HepG2 (cell line): Measurements from ENCODE around the gene AEBP1. TPM values are rescaled to one million over a fixed set of nuclear protein-coding genes. Genes with fewer than 3 reads are reported as not detected.

Source experiments
- EHMT2 ChIP-seq: fragments of 200-600 bp; sonication (generic); IDR thresholded peaks from 2 replicates; pipeline ENCODE4 v1.7.0; 2017; ENCODE audit warnings: antibody characterized with exemption, low read depth, low read length, borderline replicate concordance
- FOXC1 ChIP-seq: sonication (generic); formaldehyde crosslinking; IDR thresholded peaks from 2 replicates; pipeline ENCODE4 v1.8.0; 2022; ENCODE audit warnings: mild to moderate bottlenecking, missing genetic modification reagents, borderline replicate concordance
- FOXK1 ChIP-seq: sonication (generic); formaldehyde crosslinking; IDR thresholded peaks from 2 replicates; pipeline ENCODE4 v1.4.0; 2020; ENCODE audit warnings: low read depth, missing genetic modification reagents, borderline replicate concordance
- JUND ChIP-seq: sonication (generic); formaldehyde crosslinking; IDR thresholded peaks from 2 replicates; pipeline ENCODE4 v1.8.0; 2022; ENCODE audit warnings: mild to moderate bottlenecking, missing genetic modification reagents
- MIER3 ChIP-seq: IDR thresholded peaks from 2 replicates; pipeline ENCODE4 v1.6.1; 2016; ENCODE audit warnings: missing compliant biosample characterization, borderline replicate concordance
- NR0B2 ChIP-seq: sonication (generic); formaldehyde crosslinking; IDR thresholded peaks from 2 replicates; pipeline ENCODE4 v1.4.0; 2020; ENCODE audit warnings: mild to moderate bottlenecking, missing genetic modification reagents
- PHF20 ChIP-seq: sonication (generic); formaldehyde crosslinking; IDR thresholded peaks from 2 replicates; pipeline ENCODE4 v1.5.0; 2020; ENCODE audit warnings: mild to moderate bottlenecking, missing genetic modification reagents
- RAD21 ChIP-seq: fragments of 450-650 bp; formaldehyde crosslinking; IDR thresholded peaks from 2 replicates; pipeline ENCODE4 v1.5.0; 2020; ENCODE audit warnings: mild to moderate bottlenecking
- ZBTB20 ChIP-seq: sonication (generic); formaldehyde crosslinking; IDR thresholded peaks from 2 replicates; pipeline ENCODE4 v1.8.1; 2023; ENCODE audit warnings: missing genetic modification reagents, low read depth, mild to moderate bottlenecking, borderline replicate concordance
- ZGPAT ChIP-seq: IDR thresholded peaks from 2 replicates; pipeline ENCODE4 v1.6.1; 2016; ENCODE audit warnings: mild to moderate bottlenecking
- ZNF333 ChIP-seq: sonication (generic); formaldehyde crosslinking; IDR thresholded peaks from 2 replicates; pipeline ENCODE4 v1.4.0; 2020; ENCODE audit warnings: mild to moderate bottlenecking, missing genetic modification reagents, borderline replicate concordance
- ZNF367 ChIP-seq: sonication (generic); formaldehyde crosslinking; IDR thresholded peaks from 2 replicates; pipeline ENCODE4 v1.4.0; 2020; ENCODE audit warnings: missing genetic modification reagents, borderline replicate concordance
- ZNF432 ChIP-seq: sonication (generic); formaldehyde crosslinking; IDR thresholded peaks from 2 replicates; pipeline ENCODE4 v1.5.0; 2020; ENCODE audit warnings: missing genetic modification reagents, mild to moderate bottlenecking, borderline replicate concordance
- ZNF512 ChIP-seq: sonication (generic); formaldehyde crosslinking; IDR thresholded peaks from 2 replicates; pipeline ENCODE4 v1.4.0; 2020; ENCODE audit warnings: mild to moderate bottlenecking, missing genetic modification reagents
- ZNF639 ChIP-seq: conservative IDR thresholded peaks from 2 replicates; pipeline ENCODE4 v1.6.1; 2018; ENCODE audit warnings: missing genetic modification reagents
- polyA plus RNA-seq, 8 experiments: library from polyadenylated mRNA; depleted of rRNA in 3 of 8; stranded (reverse) in 7 of 8; unstranded in 1 of 8; fragments of >200 nt; fragmentation: Illumina TruSeq in 4 of 8; extraction: Trizol in 4 of 8; gene quantifications; 2 replicates each; pipeline versions ENCODE4 v1.2.1 to v1.2.3, GENCODE V29; 2011 to 2016; ENCODE audit warnings: low read depth in 4 of 8, missing spikeins in 1 of 8, mixed read lengths in 1 of 8; ENCODE audit not compliant: insufficient read depth in 1 of 8
- total RNA-seq, 5 experiments: library from RNA; depleted of rRNA; stranded (reverse); fragments of >200 nt; fragmentation: Illumina TruSeq; extraction: Trizol; gene quantifications; 2 replicates each; pipeline ENCODE4 v1.2.3, GENCODE V29; 2016; ENCODE audit warnings: low read depth in 1 of 5
- TF ChIP-seq, protein P1 (sequence below): sonication (generic); formaldehyde crosslinking; conservative IDR thresholded peaks from 2 replicates; pipeline ENCODE4 v1.4.0; 2020; ENCODE audit warnings: missing genetic modification reagents
- TF ChIP-seq, protein P2 (sequence below): sonication (generic); formaldehyde crosslinking; IDR thresholded peaks from 2 replicates; pipeline ENCODE4 v1.8.1; 2022; ENCODE audit warnings: mild to moderate bottlenecking, missing genetic modification reagents
- TF ChIP-seq, protein P3 (sequence below): sonication (generic); formaldehyde crosslinking; IDR thresholded peaks from 2 replicates; pipeline ENCODE4 v1.8.0; 2023; ENCODE audit warnings: mild to moderate bottlenecking, missing genetic modification reagents

Gene AEBP1
- total and polyA plus RNA-seq, 2 of the 13 experiments (the other 11 are each of a cell fraction or from before 2014, with no cell fraction given): 0.22 to 0.55 TPM

GRCh38 chr7:44123190-44124003 is 19.3 kb downstream of the AEBP1 start, which contains the start of gene POLD2 (continued):
- TF ChIP-seq ZGPAT (CRISPR knock-in tag) (peak; percentile 76; the same call in 1 of the 2 replicates), JUND (CRISPR knock-in tag) (no peak), FOXK1 (CRISPR knock-in tag) (0 out of 2 replicates have a peak, but pooled peaks have one; percentile 24), ZNF512 (CRISPR knock-in tag) (no peak), NR0B2 (CRISPR knock-in tag) (peak; percentile 88), ZNF432 (CRISPR knock-in tag) (no peak), PHF20 (CRISPR knock-in tag) (peak; percentile 80), RAD21 (peak; percentile 47), EHMT2 (no peak), ZNF639 (CRISPR knock-in tag) (no peak), ZNF333 (CRISPR knock-in tag) (peak; percentile 70; the same call in 1 of the 2 replicates), ZBTB20 (no peak), FOXC1 (CRISPR knock-in tag) (peak; percentile 65; the same call in 1 of the 2 replicates), ZNF367 (no peak), MIER3 (no peak)
- TF ChIP-seq, protein P1, sequence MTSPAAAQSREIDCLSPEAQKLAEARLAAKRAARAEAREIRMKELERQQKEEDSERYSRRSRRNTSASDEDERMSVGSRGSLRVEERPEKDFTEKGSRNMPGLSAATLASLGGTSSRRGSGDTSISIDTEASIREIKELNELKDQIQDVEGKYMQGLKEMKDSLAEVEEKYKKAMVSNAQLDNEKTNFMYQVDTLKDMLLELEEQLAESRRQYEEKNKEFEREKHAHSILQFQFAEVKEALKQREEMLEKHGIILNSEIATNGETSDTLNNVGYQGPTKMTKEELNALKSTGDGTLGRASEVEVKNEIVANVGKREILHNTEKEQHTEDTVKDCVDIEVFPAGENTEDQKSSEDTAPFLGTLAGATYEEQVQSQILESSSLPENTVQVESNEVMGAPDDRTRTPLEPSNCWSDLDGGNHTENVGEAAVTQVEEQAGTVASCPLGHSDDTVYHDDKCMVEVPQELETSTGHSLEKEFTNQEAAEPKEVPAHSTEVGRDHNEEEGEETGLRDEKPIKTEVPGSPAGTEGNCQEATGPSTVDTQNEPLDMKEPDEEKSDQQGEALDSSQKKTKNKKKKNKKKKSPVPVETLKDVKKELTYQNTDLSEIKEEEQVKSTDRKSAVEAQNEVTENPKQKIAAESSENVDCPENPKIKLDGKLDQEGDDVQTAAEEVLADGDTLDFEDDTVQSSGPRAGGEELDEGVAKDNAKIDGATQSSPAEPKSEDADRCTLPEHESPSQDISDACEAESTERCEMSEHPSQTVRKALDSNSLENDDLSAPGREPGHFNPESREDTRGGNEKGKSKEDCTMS (CRISPR knock-in tag): no peak
- TF ChIP-seq, protein P2, sequence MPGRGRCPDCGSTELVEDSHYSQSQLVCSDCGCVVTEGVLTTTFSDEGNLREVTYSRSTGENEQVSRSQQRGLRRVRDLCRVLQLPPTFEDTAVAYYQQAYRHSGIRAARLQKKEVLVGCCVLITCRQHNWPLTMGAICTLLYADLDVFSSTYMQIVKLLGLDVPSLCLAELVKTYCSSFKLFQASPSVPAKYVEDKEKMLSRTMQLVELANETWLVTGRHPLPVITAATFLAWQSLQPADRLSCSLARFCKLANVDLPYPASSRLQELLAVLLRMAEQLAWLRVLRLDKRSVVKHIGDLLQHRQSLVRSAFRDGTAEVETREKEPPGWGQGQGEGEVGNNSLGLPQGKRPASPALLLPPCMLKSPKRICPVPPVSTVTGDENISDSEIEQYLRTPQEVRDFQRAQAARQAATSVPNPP (CRISPR knock-in tag): peak; percentile 52; the same call in 1 of the 2 replicates
- TF ChIP-seq, protein P3, sequence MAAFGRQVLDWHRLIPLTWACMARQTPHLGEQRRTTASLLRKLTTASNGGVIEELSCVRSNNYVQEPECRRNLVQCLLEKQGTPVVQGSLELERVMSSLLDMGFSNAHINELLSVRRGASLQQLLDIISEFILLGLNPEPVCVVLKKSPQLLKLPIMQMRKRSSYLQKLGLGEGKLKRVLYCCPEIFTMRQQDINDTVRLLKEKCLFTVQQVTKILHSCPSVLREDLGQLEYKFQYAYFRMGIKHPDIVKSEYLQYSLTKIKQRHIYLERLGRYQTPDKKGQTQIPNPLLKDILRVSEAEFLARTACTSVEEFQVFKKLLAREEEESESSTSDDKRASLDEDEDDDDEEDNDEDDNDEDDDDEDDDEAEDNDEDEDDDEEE: peak; percentile 95; the same call in 1 of the 2 replicates
